Activated T-cell treated with anti-CD3 and anti-CD28 coated beads, Interleukin-2, amount 50 U/mL, for 4 hours (primary cell): ENCODE results near the gene LDHB. TPM values are rescaled to one million over a fixed set of nuclear protein-coding genes. Genes with fewer than 3 reads are reported as not detected.
"Not testable (repeated sequence)": the region's sequence is repeated elsewhere in the genome, so short reads cannot be mapped to it uniquely, and the experiment has no call there.

Experiments
- ATAC-seq, 2 donors: fragments of 200-7000 bp; cut with Tn5 transposase; one replicate each; pipeline ENCODE4 v1.10.0; 2021
- DNase-seq: peaks from one replicate; pipeline ENCODE4 v3.0.0-alpha.2; 2020
- H3K27me3 Mint-ChIP-seq: one replicate; pipeline ENCODE4 v1.8.0; 2021; ENCODE audit warnings: low read depth, mixed read lengths
- H3K36me3 Mint-ChIP-seq: one replicate; pipeline ENCODE4 v1.8.0; 2022; ENCODE audit warnings: mixed read lengths; ENCODE audit not compliant: insufficient read depth
- H3K4me1 Mint-ChIP-seq: one replicate; pipeline ENCODE4 v1.8.0; 2021; ENCODE audit warnings: low read depth, mixed read lengths
- H3K4me3 Mint-ChIP-seq: one replicate; pipeline ENCODE4 v1.8.0; 2021; ENCODE audit warnings: mild to moderate bottlenecking, moderate library complexity, mixed read lengths
- H3K9me3 Mint-ChIP-seq: one replicate; pipeline ENCODE4 v1.8.0; 2021; ENCODE audit warnings: mixed read lengths
- total RNA-seq, 3 donors: library from RNA; stranded (reverse); gene quantifications; one replicate each; pipeline ENCODE4 v1.2.1, GENCODE V29; 2021

Gene LDHB
- total RNA-seq, 3 donors from 2014 or later = 1,514 to 1,661 (median 1,615) TPM

- H3K36me3 Mint-ChIP-seq = peaks cover 78% of the 10 kb centered on the region
- no peaks in the 10 kb centered on the region for H3K9me3 Mint-ChIP-seq
- H3K4me3 Mint-ChIP-seq = no peak overlapping the region
Measured at GRCh38 chr12:21648378-21648777, 9.3 kb downstream of the LDHB start.

GRCh38 chr12:21647179-21647578 lies 10.5 kb downstream of the LDHB start:
- H3K27me3 Mint-ChIP-seq = no peaks in the 10 kb centered on the region
- DNase-seq (no peak), ATAC-seq (no peak)
- no peaks in the 10 kb centered on the region for H3K9me3 Mint-ChIP-seq
- H3K36me3 Mint-ChIP-seq = peaks cover 73% of the 10 kb centered on the region
- no peak overlapping the region for H3K4me3 Mint-ChIP-seq
- peaks cover 90% of the 10 kb centered on the region for H3K4me1 Mint-ChIP-seq

More at GRCh38 chr12:21648378-21648777, 9.3 kb downstream of the LDHB start:
- ATAC-seq (no peak), DNase-seq (no peak)
- Mint-ChIP-seq H3K27me3 (no peaks in the 10 kb centered on the region), H3K4me1 (peaks cover 90% of the 10 kb centered on the region)

DNA sequence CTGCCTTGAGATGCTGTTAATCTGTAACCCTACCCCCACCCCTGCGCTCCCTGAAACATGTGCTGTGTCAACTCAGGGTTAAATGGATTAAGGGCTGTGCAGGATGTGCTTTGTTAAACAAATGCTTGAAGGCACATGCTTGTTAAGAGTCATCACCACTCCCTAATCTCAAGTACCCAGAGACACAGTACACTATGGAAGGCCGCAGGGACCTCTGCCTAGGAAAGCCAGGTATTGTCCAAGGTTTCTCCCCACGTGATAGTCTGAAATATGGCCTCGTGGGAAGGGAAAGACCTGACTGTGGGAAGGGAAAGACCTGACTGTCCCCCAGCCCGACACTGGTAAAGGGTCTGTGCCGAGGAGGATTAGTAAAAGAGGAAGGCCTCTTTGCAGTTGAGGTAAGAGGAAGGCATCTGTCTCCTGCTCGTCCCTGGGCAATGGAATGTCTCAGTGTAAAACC lies 12.6 kb downstream of the LDHB start:
- H3K4me3 Mint-ChIP-seq, H3K27me3 Mint-ChIP-seq, H3K9me3 Mint-ChIP-seq, ATAC-seq, DNase-seq: not testable (repeated sequence)
- peaks cover 70% of the 10 kb centered on the region for H3K36me3 Mint-ChIP-seq
- H3K4me1 Mint-ChIP-seq = peaks cover 87% of the 10 kb centered on the region

- Mint-ChIP-seq H3K4me1 (peaks cover 85% of the 10 kb centered on the region), H3K27me3 (no peaks in the 10 kb centered on the region), H3K4me3 (no peak overlapping the region), H3K36me3 (peaks cover 68% of the 10 kb centered on the region), H3K9me3 (no peaks in the 10 kb centered on the region)
- no peak for ATAC-seq
- DNase-seq = no peak
Measured at GRCh38 chr12:21644516-21644915, 13.1 kb downstream of the LDHB start.

DNA sequence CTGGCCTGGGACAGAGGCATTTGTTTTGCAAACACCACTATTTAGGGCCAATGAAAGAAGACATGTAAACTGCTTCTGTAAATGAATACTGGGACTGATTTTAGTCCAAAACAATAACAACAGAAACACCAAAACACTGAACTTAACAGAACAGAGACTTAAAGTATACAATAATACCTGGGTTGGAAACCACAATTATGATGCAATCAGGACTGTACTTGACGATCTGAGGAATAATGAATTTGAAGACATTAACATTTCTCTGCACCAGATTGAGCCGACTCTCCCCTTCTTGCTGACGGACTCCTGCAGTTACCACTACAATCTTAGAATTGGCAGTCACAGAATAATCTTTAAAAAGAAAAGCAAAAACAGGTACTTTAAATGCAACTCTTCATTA lies 13.9 kb downstream of the LDHB start:
- no peaks in the 10 kb centered on the region for H3K9me3 Mint-ChIP-seq
- peaks cover 71% of the 10 kb centered on the region for H3K36me3 Mint-ChIP-seq
- DNase-seq (no peak), ATAC-seq (no peak)
- no peaks in the 10 kb centered on the region for H3K27me3 Mint-ChIP-seq
- peaks cover 85% of the 10 kb centered on the region for H3K4me1 Mint-ChIP-seq
- no peak overlapping the region for H3K4me3 Mint-ChIP-seq

DNA sequence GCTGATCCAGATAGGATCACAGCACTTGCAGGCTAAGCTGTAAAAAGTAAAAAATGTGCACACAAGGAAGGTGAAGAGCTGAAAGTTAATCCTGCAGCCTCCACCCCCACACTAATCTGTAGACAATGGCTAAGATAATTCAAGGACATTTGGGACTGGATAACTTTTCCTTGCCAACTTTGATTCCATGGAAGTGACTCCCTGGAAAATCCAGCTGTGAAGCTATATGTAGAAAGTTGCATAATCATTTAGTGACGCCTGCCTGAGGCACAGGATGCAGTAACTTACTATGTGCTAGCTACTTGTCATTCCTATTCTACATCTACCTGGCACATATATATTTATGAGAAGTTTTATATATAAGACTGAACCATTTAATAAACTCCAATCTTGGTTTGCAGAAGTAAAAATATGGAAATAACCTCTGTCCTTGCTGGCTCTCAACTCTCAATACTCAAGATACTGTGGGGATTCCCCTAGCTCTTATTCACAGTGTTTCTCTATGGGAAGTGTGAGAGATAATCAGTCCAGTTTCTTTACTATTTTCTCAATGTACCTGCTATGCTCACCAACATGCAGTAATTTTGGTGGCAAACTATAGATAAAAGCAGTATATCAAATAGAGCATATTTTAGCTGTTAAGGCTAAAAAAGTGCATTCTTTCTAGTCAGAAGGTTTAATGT lies 14.8 kb downstream of the LDHB start:
- Mint-ChIP-seq H3K4me1 (peaks cover 82% of the 10 kb centered on the region), H3K36me3 (peaks cover 70% of the 10 kb centered on the region), H3K4me3 (no peak overlapping the region), H3K9me3 (no peaks in the 10 kb centered on the region), H3K27me3 (no peaks in the 10 kb centered on the region)
- ATAC-seq (peak; percentile 79 to 82), DNase-seq (no peak)

DNA sequence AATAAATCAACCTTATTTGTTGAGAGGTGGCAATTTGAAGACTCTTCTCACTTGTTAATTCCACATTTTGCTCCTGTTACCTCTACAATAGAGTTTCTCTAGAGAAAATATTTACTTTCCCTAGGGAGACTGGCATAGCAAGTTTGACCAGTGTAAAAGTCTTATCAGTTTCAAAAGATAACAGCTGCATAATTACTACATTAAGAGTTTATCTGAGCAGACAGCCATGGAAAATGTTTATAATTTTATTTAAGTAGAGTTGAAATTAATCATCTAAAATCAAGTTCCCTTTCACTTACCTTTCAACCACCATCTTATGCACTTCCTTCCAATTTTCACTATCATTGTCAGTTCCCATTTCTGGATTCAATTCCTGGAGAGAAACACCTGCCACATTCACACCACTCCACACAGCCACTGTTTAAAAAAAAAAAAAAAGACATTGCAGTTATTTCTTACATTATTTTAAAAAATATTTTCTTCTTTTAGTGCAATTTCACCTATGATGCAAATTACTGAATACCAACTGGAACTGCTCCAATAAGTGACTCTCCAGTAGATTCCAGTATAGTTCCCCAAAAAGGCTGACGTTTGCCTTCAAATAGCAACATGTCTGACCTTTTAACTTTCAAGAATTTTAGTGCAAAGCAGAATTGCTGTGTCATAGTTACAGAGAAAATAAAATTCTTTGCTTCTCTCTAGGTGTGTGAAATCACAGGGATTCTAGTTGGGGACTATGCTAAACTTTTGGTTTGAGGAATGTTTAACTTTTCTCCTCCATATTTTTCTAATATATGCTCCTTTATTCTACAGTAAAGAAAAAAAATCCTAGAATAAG lies 19.4 kb downstream of the LDHB start:
- peaks cover 50% of the 10 kb centered on the region for H3K4me1 Mint-ChIP-seq
- H3K4me3 Mint-ChIP-seq = no peak overlapping the region
- peaks cover 67% of the 10 kb centered on the region for H3K36me3 Mint-ChIP-seq
- DNase-seq (no peak), ATAC-seq (no peak)
- H3K27me3 Mint-ChIP-seq = no peaks in the 10 kb centered on the region
- H3K9me3 Mint-ChIP-seq = no peaks in the 10 kb centered on the region

- ATAC-seq = peak in 1 of 2 donors; percentile 21
- Mint-ChIP-seq H3K4me1 (peaks cover 17% of the 10 kb centered on the region), H3K27me3 (no peaks in the 10 kb centered on the region), H3K4me3 (no peak overlapping the region), H3K36me3 (peaks cover 65% of the 10 kb centered on the region), H3K9me3 (no peaks in the 10 kb centered on the region)
- no peak for DNase-seq
Measured at GRCh38 chr12:21634245-21634644, 23.4 kb downstream of the LDHB start.

- no peaks in the 10 kb centered on the region for H3K27me3 Mint-ChIP-seq
- DNase-seq (no peak), ATAC-seq (no peak)
- no peak overlapping the region for H3K4me3 Mint-ChIP-seq
- peaks cover under 1% of the 10 kb centered on the region for H3K9me3 Mint-ChIP-seq
- no peaks in the 10 kb centered on the region for H3K4me1 Mint-ChIP-seq
- peaks cover 52% of the 10 kb centered on the region for H3K36me3 Mint-ChIP-seq
Measured at GRCh38 chr12:21631367-21631766, 26.3 kb downstream of the LDHB start.

GRCh38 chr12:21627924-21628323 lies 29.7 kb downstream of the LDHB start:
- no peak for ATAC-seq
- Mint-ChIP-seq H3K27me3 (no peaks in the 10 kb centered on the region), H3K4me1 (peaks cover 3% of the 10 kb centered on the region), H3K9me3 (peaks cover 4% of the 10 kb centered on the region), H3K4me3 (no peak overlapping the region), H3K36me3 (peaks cover 39% of the 10 kb centered on the region)
- no peak for DNase-seq

DNA sequence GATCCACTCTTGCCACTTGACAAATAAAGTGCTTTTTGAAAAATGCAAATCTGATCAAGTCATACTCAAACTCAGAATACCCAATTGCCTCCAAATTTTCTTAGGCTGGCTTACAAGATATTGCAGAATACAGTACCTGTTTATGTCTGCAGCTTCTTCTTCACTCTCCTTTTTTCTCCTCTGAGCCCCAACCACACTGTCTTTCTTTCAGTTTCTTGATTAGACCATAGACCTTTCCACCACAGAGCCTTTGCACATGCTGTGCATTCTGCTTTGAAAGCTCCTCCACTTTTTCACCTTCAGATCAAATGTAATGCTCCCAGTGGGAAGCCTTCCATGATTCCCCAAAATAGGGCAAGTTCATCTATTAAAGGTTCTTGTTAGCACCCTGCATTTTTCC lies 39.1 kb downstream of the LDHB start:
- no peaks in the 10 kb centered on the region for H3K27me3 Mint-ChIP-seq
- ATAC-seq = no peak
- H3K4me3 Mint-ChIP-seq = no peak overlapping the region
- DNase-seq = no peak
- H3K36me3 Mint-ChIP-seq = peaks cover 5% of the 10 kb centered on the region
- H3K9me3 Mint-ChIP-seq = peaks cover 5% of the 10 kb centered on the region
- peaks cover 48% of the 10 kb centered on the region for H3K4me1 Mint-ChIP-seq

GRCh38 chr12:21617030-21617429 lies 40.6 kb downstream of the LDHB start:
- Mint-ChIP-seq H3K36me3 (peaks cover 3% of the 10 kb centered on the region), H3K27me3 (no peaks in the 10 kb centered on the region), H3K4me3 (no peak overlapping the region), H3K9me3 (peaks cover 5% of the 10 kb centered on the region), H3K4me1 (peaks cover 57% of the 10 kb centered on the region)
- ATAC-seq = no peak
- no peak for DNase-seq

GRCh38 chr12:21615431-21615830 lies 42.2 kb downstream of the LDHB start:
- Mint-ChIP-seq H3K4me1 (peaks cover 57% of the 10 kb centered on the region), H3K36me3 (peaks cover 3% of the 10 kb centered on the region), H3K27me3 (no peaks in the 10 kb centered on the region), H3K9me3 (peaks cover 5% of the 10 kb centered on the region), H3K4me3 (peak overlapping the region; percentile 33)
- ATAC-seq (peak; percentile 94 to 96), DNase-seq (peak; percentile 7)

GRCh38 chr12:21614506-21614905 lies 43.1 kb downstream of the LDHB start:
- H3K4me1 Mint-ChIP-seq = peaks cover 57% of the 10 kb centered on the region

DNA sequence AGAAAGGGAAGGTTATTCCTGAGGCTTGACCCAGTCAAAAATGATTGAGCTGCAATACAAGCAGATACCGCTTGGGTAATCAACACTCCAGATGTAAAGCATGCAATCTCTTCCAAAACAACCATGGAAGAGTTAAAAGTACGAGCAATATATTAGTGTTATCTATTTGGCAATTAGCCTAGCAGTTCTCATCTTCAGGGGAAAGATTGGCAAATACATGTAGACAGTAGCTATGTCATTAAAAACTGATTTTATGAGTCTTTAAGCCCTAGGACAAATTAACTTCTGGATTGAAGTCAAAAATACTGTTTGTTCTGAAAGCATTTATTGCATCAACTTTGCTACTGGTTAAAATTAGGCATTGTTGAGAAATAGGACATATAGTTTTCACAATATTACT lies 43.7 kb downstream of the LDHB start:
- Mint-ChIP-seq H3K4me3 (no peak overlapping the region), H3K36me3 (peaks cover 3% of the 10 kb centered on the region), H3K4me1 (peaks cover 53% of the 10 kb centered on the region), H3K27me3 (no peaks in the 10 kb centered on the region), H3K9me3 (peaks cover 4% of the 10 kb centered on the region)
- ATAC-seq (no peak), DNase-seq (no peak)

More at GRCh38 chr12:21614506-21614905, 43.1 kb downstream of the LDHB start:
- no peak for DNase-seq
- H3K9me3 Mint-ChIP-seq = peaks cover 5% of the 10 kb centered on the region
- H3K4me3 Mint-ChIP-seq = peak overlapping the region; percentile 33
- peaks cover 3% of the 10 kb centered on the region for H3K36me3 Mint-ChIP-seq
- peak; percentile 13 to 33 for ATAC-seq
- H3K27me3 Mint-ChIP-seq = no peaks in the 10 kb centered on the region
